Pancreas (tissue), 10 donors: ENCODE measurements around the gene SLC25A1. TPM values are rescaled to one million over a fixed set of nuclear protein-coding genes. Genes with fewer than 3 reads are reported as not detected.
"Not testable (repeated sequence)": the region's sequence is repeated elsewhere in the genome, so short reads cannot be mapped to it uniquely, and the experiment has no call there.

Experiments used
- ATAC-seq, 4 donors: fragments of 200-7000 bp; cut with Tn5 transposase; one replicate each; pipeline versions ENCODE4 v1.8.0 to v1.9.1; 2020; ENCODE audit warnings: mild to moderate bottlenecking in 4 of 4, moderate library complexity in 4 of 4
- DNase-seq, 6 donors: peaks; one replicate each; pipeline ENCODE4 v3.0.0-alpha.2; 2020
- FAIRE-seq: peaks from 2 replicates; lab custom pipeline; 2012; peaks lifted over from hg19 to GRCh38; lab: Jason Lieb, UNC
- H3K27ac ChIP-seq, 4 donors: fragments of 200-600 bp; sonication (generic); 1 replicate in 3 of 4; 2 replicates in 1 of 4; pipeline versions ENCODE4 v1.5.0 to v1.8.0; 2020
- H3K27me3 ChIP-seq, 4 donors: fragments of 200-600 bp; one replicate each; pipeline ENCODE4 v1.8.0; 2021
- H3K36me3 ChIP-seq, 3 donors: fragments of 200-600 bp; sonication (generic) in 1 of 3; one replicate each; pipeline versions ENCODE4 v1.5.0 to v1.8.0; 2020 to 2021
- H3K4me1 ChIP-seq, 3 donors: fragments of 200-600 bp; one replicate each; pipeline ENCODE4 v1.8.0; 2021
- H3K4me3 ChIP-seq, 4 donors: fragments of 200-600 bp; sonication (generic) in 2 of 4; one replicate each; pipeline versions ENCODE4 v1.5.0 to v1.8.0; 2020 to 2021
- H3K9me3 ChIP-seq, 4 donors: fragments of 200-600 bp; one replicate each; pipeline ENCODE4 v1.8.0; 2021
- WGBS, 2 donors: extraction: QIAGEN DNeasy Blood & Tissue Kit; methylation state at CpG; one replicate each; pipeline ENCODE4 v1.1.7; 2013; 5-methylcytosine and 5-hydroxymethylcytosine counted together
- intact Hi-C, 3 donors: fragments of 100-400 bp; cut with DNase I; formaldehyde crosslinking; loops; one replicate each; pipeline versions ENCODE4 v1.11.1 to v1.14.2; 2022
- polyA plus RNA-seq, 2 donors: library from polyadenylated mRNA; stranded (reverse); fragments of 200-250 nt; gene quantifications; one replicate each; pipeline ENCODE4 v1.2.3, GENCODE V29; 2013
- total RNA-seq, 6 donors: library from RNA; stranded (reverse); fragmentation: NEBNext Ultra II Directional in 4 of 6; extraction: Animal tissue kit (Norgen Biotek cat#: 25700) in 4 of 6; gene quantifications; one replicate each; pipeline versions ENCODE4 v1.2.1 to v1.2.4, GENCODE V29; 2021 to 2023
- TF ChIP-seq, protein P1 (sequence below), 4 donors: fragments of 200-600 bp; sonication (generic) in 3 of 4; IDR thresholded peaks; one replicate each; pipeline versions ENCODE4 v1.5.0 to v1.8.0; 2021; ENCODE audit warnings: antibody characterized with exemption in 4 of 4
- donor health status: healthy with polysubstance abuse.
- donor health status: DM: no; HTN: no; CAD: no; lungs with moderate emphysema.
- donor health status: DM: no; HTN: no; CAD: no.
- donor health status: control.
- donor health status: control.
- donor health status: Bipolar disorder and iron deficiency.
- donor health status: DM: yes; HTN: yes; CAD: no.
- donor health status: DM: no; HTN: no; CAD: no.
- donor health status: DM: no; HTN: no; CAD: no.
- donor health status: DM: yes; HTN: yes; CAD: no.

SLC25A1 gene
- total and polyA plus RNA-seq, 8 donors: 29.3 to 43.9 (median 35.9) TPM

DNA sequence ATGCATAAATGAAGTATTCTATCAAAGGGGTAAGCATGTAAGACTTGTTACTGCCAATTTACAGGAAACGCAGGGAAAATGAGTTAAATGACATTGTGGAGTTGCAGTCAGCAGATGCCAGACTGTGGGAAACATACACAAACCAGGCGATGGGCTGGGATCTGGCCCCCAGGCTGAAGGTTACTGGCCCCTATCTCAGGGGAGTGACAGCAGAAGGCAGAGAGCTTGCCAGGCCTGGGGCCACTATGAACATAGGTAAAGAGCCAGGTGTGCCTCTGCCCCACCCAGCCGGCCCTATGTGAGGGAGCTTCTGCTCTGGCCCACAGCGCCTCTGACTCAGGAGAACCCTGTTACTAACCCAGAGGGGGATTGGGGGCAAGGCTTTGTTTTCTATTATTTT lies 26.1 kb upstream of the SLC25A1 start:
- Histone ChIP-seq H3K4me1 (no peaks in the 10 kb centered on the region), H3K27me3 (no peaks in the 10 kb centered on the region), H3K4me3 (no peak overlapping the region), H3K36me3 (no peaks in the 10 kb centered on the region), H3K27ac (no peak overlapping the region), H3K9me3 (no peaks in the 10 kb centered on the region)
- TF ChIP-seq, protein P1, sequence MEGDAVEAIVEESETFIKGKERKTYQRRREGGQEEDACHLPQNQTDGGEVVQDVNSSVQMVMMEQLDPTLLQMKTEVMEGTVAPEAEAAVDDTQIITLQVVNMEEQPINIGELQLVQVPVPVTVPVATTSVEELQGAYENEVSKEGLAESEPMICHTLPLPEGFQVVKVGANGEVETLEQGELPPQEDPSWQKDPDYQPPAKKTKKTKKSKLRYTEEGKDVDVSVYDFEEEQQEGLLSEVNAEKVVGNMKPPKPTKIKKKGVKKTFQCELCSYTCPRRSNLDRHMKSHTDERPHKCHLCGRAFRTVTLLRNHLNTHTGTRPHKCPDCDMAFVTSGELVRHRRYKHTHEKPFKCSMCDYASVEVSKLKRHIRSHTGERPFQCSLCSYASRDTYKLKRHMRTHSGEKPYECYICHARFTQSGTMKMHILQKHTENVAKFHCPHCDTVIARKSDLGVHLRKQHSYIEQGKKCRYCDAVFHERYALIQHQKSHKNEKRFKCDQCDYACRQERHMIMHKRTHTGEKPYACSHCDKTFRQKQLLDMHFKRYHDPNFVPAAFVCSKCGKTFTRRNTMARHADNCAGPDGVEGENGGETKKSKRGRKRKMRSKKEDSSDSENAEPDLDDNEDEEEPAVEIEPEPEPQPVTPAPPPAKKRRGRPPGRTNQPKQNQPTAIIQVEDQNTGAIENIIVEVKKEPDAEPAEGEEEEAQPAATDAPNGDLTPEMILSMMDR (IDR thresholded peaks at IDR 0.05): no peak
- WGBS, 2 donors: 86 to 88% methylated on average over 4 of the region's 4 CpGs
- FAIRE-seq (no peak), DNase-seq (no peak), ATAC-seq (no peak)
- intact Hi-C loops: no loop called here

DNA sequence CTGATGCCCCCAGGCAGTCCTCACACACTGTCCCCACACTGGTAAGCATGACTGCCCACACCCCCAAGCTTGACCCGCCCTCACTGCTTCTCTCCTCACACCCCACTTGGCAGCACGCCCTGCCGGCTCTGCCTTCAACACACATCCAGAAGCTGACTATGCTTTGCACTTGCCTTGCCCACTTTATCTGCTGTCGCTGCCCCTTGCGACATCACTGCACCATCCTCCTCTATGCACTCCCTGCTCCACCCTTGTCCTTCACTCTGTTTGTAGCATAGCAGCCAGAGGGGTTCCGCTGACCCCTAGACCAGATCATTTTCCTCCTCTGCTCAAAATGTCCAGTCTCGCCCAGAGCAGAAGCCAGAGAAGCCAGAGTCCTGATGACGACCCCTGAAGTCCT lies 25.3 kb upstream of the SLC25A1 start:
- DNase-seq: no peak
- no peak for FAIRE-seq
- no peak overlapping the region for H3K4me3 ChIP-seq
- H3K27ac ChIP-seq: no peak overlapping the region
- no peaks in the 10 kb centered on the region for H3K4me1 ChIP-seq
- H3K36me3 ChIP-seq: no peaks in the 10 kb centered on the region
- no peaks in the 10 kb centered on the region for H3K27me3 ChIP-seq
- no peak for ATAC-seq
- no peaks in the 10 kb centered on the region for H3K9me3 ChIP-seq
- 85 to 90% methylated on average over 8 of the region's 8 CpGs for WGBS, 2 donors
- TF ChIP-seq, protein P1 (IDR thresholded peaks at IDR 0.05): no peak
- intact Hi-C loops: no loop called here

DNA sequence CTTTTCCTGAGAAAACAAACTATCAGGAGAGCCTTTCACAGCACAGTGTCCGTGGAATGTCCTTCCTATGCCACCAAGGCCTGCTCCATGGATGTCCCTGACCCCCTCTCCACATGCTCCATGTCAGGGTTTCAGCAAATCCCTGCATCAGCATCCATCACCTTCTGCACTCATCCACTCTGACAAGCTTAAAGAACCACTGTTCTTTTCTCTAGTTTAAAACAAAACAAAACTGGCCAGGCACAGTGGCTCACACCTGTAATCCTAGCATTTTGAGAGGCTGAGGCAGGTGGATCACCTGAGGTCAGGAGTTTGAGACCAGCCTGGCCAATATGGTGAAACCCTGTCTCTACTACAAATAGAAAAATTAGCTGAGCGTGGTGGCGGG lies 24.3 kb upstream of the SLC25A1 start:
- H3K27me3 ChIP-seq, FAIRE-seq, H3K9me3 ChIP-seq, intact Hi-C loops, DNase-seq, ATAC-seq, H3K36me3 ChIP-seq, H3K4me3 ChIP-seq, H3K4me1 ChIP-seq, H3K27ac ChIP-seq: not testable (repeated sequence)
- WGBS, 2 donors: 88 to 94% methylated on average over 3 of the region's 3 CpGs

DNA sequence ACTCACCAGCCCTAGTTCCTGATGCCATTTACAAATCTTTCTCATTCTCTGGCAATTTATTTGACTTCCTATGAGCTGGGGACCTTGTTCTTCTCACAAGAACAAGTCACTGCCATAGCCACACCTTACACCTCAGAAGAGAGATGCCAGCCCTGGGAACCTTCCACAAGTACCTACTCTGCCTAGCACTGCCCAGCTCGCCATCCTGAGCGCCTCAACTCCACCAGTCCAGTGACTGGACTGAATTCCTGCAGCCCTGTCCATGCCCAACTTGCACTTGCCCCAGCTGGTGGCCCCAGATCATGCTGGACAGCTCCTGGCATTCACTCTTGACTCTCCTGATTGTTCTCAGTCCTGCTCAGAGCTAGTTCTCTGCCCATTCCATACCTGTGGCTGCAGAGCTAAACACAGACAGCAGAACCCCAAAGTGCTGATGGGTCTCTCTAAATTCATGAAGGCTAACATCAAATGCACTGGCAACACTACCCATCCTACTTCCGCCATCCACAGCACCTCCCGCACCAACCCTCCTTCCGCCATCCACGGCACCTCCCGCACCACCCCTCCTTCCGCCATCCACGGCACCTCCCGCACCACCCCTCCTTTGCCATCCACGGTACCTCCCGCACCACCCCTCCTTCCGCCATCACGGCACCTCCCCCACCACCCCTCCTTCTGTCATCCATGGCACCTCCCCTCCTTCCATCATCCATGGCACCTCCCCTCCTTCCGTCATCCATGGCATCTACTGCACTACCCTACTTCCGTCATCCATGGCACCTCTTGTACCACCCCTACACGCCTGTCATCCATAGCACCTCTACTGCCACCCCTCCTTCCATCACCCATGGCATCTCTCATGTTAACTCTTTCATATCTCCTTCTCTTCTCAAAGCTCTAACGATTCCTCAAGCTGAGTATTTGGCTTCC lies 23.6 kb upstream of the SLC25A1 start:
- TF ChIP-seq, protein P1 (IDR thresholded peaks at IDR 0.05): no peak
- DNase-seq (no peak), FAIRE-seq (no peak), ATAC-seq (no peak)
- Histone ChIP-seq H3K4me3 (no peak overlapping the region), H3K27me3 (no peaks in the 10 kb centered on the region), H3K4me1 (no peaks in the 10 kb centered on the region), H3K27ac (no peak overlapping the region), H3K9me3 (no peaks in the 10 kb centered on the region), H3K36me3 (no peaks in the 10 kb centered on the region)
- intact Hi-C loops: no loop called here
- WGBS, 2 donors: 86 to 94% methylated on average over 18 of the region's 18 CpGs

DNA sequence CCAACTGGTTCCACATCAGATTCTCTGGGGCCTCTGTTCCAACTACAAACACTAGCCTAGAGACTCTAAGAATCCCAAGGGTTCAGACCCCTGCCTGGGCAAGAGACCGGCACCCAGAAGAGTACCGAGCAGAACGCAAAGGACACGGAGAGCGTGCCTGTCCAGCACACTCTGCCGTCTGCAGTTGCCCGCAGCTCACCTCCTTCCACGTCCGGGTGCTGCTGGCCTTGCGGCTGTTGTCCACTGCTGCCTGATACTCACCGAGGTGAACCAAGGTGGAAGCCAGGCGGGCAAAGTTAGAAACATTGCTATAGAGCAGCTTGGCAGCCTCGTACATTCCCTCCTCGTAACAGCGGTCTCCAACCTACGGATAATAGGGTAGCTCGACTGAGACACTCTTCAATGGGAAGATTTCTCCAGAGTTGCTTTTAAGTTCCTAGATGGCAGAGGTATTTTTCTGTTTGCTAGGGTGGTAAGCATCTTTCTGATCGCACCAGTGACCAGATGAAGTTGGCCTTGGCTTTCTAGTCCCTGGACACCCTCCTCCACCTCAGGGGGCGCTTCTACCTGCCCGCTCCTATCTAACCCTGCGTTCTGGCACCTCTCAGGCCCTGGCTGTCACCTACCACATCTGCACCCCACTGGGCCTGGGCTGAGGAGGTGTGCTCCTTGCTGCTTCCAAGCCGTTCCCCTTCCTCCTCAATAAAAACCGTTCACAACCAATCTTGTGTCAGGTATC lies 22.8 kb upstream of the SLC25A1 start:
- intact Hi-C loops: no loop called here
- TF ChIP-seq, protein P1 (IDR thresholded peaks at IDR 0.05): no peak
- no peaks in the 10 kb centered on the region for H3K4me1 ChIP-seq
- 90 to 93% methylated on average over 23 of the region's 23 CpGs for WGBS, 2 donors
- ATAC-seq: no peak
- no peaks in the 10 kb centered on the region for H3K9me3 ChIP-seq
- no peak overlapping the region for H3K4me3 ChIP-seq
- no peak overlapping the region for H3K27ac ChIP-seq
- no peak for DNase-seq
- no peaks in the 10 kb centered on the region for H3K27me3 ChIP-seq
- H3K36me3 ChIP-seq: no peaks in the 10 kb centered on the region
- no peak for FAIRE-seq
